Right lobe of liver (tissue), 4 donors: ENCODE results near the gene TENM4.

ENCODE experiments used
- POLR2A ChIP-seq: fragments of 450-650 bp; IDR thresholded peaks from one replicate; pipeline ENCODE4 v1.6.1; 2017; ENCODE audit warnings: antibody characterized with exemption, mild to moderate bottlenecking
- TF ChIP-seq, protein P1 (sequence below), 4 donors: fragments of 200-600 bp in 3 of 4; fragments of 450-650 bp in 1 of 4; IDR thresholded peaks; one replicate each; pipeline versions ENCODE4 v1.5.1 to v1.8.0; 2016 to 2022; ENCODE audit warnings: antibody characterized with exemption in 4 of 4, mild to moderate bottlenecking in 2 of 4
- donor health status: DM: no; HTN: no; CAD: no.
- donor health status: DM: no; HTN: no; CAD: no.
- donor health status: DM: no; HTN: yes; CAD: no.

DNA sequence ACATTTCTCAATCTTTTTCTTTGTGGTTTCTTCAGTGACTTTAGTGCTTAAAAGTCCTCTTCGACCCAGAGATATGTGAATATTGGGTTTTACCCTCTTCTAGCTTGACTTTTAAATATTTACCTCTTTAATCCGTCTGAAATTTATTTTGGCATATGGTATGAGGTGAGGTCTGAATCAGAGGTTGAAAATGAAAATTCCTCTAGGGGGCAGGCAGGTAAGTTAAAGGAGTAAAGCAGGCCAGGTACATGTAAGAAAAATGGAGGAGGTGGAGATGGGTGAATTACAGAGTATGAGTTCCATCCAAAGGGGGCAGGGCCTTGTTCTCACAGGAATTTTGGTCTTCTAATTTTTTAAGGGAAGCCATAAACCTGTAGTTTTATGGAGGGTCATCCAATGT lies 602.4 kb downstream of the TENM4 start:
- TF ChIP-seq, protein P1, sequence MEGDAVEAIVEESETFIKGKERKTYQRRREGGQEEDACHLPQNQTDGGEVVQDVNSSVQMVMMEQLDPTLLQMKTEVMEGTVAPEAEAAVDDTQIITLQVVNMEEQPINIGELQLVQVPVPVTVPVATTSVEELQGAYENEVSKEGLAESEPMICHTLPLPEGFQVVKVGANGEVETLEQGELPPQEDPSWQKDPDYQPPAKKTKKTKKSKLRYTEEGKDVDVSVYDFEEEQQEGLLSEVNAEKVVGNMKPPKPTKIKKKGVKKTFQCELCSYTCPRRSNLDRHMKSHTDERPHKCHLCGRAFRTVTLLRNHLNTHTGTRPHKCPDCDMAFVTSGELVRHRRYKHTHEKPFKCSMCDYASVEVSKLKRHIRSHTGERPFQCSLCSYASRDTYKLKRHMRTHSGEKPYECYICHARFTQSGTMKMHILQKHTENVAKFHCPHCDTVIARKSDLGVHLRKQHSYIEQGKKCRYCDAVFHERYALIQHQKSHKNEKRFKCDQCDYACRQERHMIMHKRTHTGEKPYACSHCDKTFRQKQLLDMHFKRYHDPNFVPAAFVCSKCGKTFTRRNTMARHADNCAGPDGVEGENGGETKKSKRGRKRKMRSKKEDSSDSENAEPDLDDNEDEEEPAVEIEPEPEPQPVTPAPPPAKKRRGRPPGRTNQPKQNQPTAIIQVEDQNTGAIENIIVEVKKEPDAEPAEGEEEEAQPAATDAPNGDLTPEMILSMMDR (IDR thresholded peaks at IDR 0.05), result peak; percentile 14 to 30 (median 24)
- TF ChIP-seq POLR2A, result no peak
